ENCODE results near the gene C9orf43. TPM values are rescaled to one million over a fixed set of nuclear protein-coding genes. Genes with fewer than 3 reads are reported as not detected.

C9orf43 gene
- total and polyA plus RNA-seq, 7 experiments from 2014 or later, result 0.41 to 0.97 (median 0.61) TPM

DNA sequence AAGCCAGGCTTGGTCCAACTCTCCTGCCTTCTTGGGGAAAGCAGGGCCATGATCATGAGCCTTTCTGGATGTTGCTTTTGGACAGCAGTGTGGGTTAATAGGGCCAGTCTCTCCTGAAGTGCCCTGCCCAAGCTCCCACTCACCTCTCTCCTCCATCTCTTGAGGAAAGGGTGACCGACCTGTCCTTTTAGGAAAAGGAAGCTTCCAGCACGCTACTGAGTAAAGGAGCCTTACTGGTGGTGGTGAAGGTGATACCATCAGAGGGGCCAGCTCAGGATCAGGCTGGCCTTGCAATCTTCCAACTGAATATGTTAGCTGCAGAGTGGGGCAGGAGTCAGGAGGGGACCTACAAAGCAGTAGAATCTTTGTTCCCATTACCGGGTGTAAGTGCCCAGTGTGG is 50.7 kb downstream of the C9orf43 start:
- Mint-ChIP-seq H3K4me1 (peaks cover 0 to 5% (median 0%) of the 10 kb centered on the region in 7 donors), H3K27me3 (no peaks in the 10 kb centered on the region), H3K4me3 (no peak overlapping the region), H3K9me3 (no peaks in the 10 kb centered on the region), H3K36me3 (no peaks in the 10 kb centered on the region), H3K27ac (no peak overlapping the region)
- H3K4me3 ChIP-seq (ENCODE audit: low read length), result no peak overlapping the region
- H3K4me1 ChIP-seq (ENCODE audit: control insufficient read depth in 2 of 2, insufficient read depth in 2 of 2, low read length in 2 of 2), result no peaks in the 10 kb centered on the region
- H3K27ac ChIP-seq (ENCODE audit: low read depth, low read length), result no peak overlapping the region
- H3K27me3 ChIP-seq (ENCODE audit: control insufficient read depth in 2 of 2, insufficient read depth in 2 of 2, low read length in 2 of 2), result no peaks in the 10 kb centered on the region
- no peaks in the 10 kb centered on the region for H3K36me3 ChIP-seq (ENCODE audit: control insufficient read depth in 2 of 3, insufficient read depth in 3 of 3, low read length in 3 of 3)
- intact Hi-C loops (cut with micrococcal nuclease), result loop anchor here in 1 of 2 donors (5.0 kb wide), 1 partner anchor 51 kb away; no protein-coding TSS in a partner anchor
- ATAC-seq, result no peak
- POLR2A ChIA-PET, result no interaction called here
- H3K9me3 ChIP-seq (ENCODE audit: control insufficient read depth in 2 of 3, low read length in 3 of 3), result no peaks in the 10 kb centered on the region
- DNase-seq, result no peak
- CTCF ChIA-PET, result no interaction called here

DNA sequence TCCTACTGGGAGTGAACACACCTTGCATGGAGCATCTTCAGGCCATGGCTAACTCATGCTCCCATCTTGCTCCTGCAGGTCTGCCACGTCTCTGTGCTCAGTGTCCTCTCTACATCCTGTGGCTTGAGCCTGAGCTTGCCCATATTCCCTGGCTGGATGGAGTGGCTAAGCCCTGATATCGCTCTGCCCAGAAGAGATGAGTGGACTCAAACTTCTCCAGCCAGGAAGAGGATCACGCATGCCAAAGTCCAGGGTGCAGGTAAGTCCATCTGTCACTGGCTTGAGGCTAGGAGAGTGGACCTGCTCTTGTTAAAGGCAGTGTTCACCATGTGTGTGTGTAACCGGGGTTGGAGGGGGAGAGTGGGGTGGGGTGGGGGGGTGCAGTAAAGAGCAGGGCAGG is 51.4 kb downstream of the C9orf43 start:
- Mint-ChIP-seq H3K36me3 (no peaks in the 10 kb centered on the region), H3K4me1 (peaks cover 0 to 5% (median 0%) of the 10 kb centered on the region in 7 donors), H3K4me3 (no peak overlapping the region), H3K27me3 (no peaks in the 10 kb centered on the region), H3K9me3 (no peaks in the 10 kb centered on the region), H3K27ac (peak overlapping the region in 1 of 9 donors; percentile 62)
- Histone ChIP-seq H3K27ac (ENCODE audit: low read depth, low read length) (no peak overlapping the region), H3K36me3 (ENCODE audit: control insufficient read depth in 2 of 3, insufficient read depth in 3 of 3, low read length in 3 of 3) (no peaks in the 10 kb centered on the region), H3K4me1 (ENCODE audit: control insufficient read depth in 2 of 2, insufficient read depth in 2 of 2, low read length in 2 of 2) (no peaks in the 10 kb centered on the region), H3K27me3 (ENCODE audit: control insufficient read depth in 2 of 2, insufficient read depth in 2 of 2, low read length in 2 of 2) (no peaks in the 10 kb centered on the region), H3K9me3 (ENCODE audit: control insufficient read depth in 2 of 3, low read length in 3 of 3) (no peaks in the 10 kb centered on the region), H3K4me3 (ENCODE audit: low read length) (no peak overlapping the region)
- ChIA-PET CTCF (no interaction called here), POLR2A (no interaction called here)
- intact Hi-C loops (cut with micrococcal nuclease), result loop anchor here in 1 of 2 donors (5.0 kb wide), 1 partner anchor 50 kb away; no protein-coding TSS in a partner anchor
- DNase-seq (no peak), ATAC-seq (no peak)

DNA sequence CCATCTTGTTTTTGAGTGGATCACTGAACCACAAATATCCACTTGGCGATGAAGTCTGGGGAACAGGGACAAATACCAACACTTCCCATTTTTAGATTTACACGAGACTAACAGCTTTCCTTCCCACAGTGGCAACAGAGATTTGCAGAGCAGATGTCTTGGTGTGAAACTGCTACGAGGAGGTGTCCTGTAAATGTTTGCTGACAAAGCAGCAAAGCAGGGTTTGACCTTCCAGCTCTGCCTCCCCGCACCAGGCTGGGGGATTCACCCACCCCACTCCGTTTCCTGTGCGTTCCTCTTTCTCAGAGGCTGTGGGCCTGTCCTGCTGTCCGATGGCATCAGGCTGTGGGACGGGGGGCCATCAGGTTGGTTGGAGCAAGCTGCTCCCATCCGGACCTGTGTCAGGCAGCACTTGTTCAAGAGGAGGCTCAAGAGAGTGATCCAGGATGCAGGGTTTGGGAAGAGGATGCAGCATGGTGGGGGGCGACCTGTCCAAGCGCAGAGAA is 52.3 kb downstream of the C9orf43 start:
- no peak for ATAC-seq
- intact Hi-C loops (cut with micrococcal nuclease), result loop anchor here in 1 of 2 donors (5.0 kb wide), 1 partner anchor 49 kb away; no protein-coding TSS in a partner anchor
- CTCF ChIA-PET, result no interaction called here

DNA sequence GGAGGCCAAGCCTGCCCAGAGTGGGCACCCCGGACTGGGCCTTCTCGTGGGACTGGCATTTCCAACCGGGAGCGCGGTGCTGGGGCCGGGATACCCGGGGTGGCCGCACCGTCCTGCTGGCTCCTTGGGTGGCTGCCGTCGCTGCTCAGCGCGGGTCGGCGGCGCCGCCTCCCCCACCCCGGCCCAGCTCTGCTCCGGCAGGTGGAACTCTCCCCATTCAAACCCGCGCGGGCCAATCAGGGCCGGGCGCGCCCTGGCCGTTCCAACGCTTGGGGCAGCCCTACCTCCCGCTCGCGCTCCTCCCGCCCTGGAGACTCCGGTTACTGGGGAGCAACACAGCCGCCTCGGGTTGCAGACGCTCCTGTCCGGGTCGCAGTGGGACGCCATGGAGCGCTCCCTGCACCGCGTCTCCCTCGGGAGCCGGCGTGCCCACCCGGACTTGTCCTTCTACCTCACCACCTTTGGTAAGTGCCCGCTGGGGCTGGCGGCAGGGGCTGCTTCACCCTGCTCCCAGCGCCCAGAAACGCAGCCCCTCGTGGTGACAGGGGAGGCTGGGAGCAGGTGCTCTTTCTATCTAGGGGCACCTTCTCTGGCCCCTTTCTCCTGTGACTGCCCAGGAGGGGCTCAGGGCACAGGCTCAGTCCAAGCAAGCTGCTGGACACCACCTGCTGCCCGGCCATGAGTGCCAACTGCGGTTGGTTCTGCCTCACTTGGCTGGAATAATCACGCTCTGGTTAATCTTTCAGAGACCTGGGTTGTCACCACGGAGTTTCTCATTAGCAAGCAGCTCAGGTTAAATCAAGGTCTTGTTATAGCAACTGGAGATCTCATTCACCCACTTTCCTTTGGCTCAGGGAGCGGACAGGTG is 53.1 kb downstream of the C9orf43 start, which contains the start of gene RGS3:
Gene RGS3 (plus strand): TSS at position 310 of the 868 bp plus-strand sequence. CDS start 76 bp downstream, at position 386.
- Mint-ChIP-seq H3K27me3 (peaks cover 0 to 2% (median 0%) of the 10 kb centered on the region in 5 donors), H3K27ac (no peak within 1 kb of the TSS), H3K9me3 (peaks cover 0 to 12% (median 0%) of the 10 kb centered on the region in 11 donors), H3K4me3 (no peak within 1 kb of the TSS), H3K36me3 (peaks cover 0 to 2% (median 0%) of the 10 kb centered on the region in 5 donors), H3K4me1 (peaks cover 0 to 5% (median 0%) of the 10 kb centered on the region in 7 donors)
- H3K27me3 ChIP-seq (ENCODE audit: control insufficient read depth in 2 of 2, insufficient read depth in 2 of 2, low read length in 2 of 2), result no peaks in the 10 kb centered on the region
- no peaks in the 10 kb centered on the region for H3K36me3 ChIP-seq (ENCODE audit: control insufficient read depth in 2 of 3, insufficient read depth in 3 of 3, low read length in 3 of 3)
- ATAC-seq (no peak), DNase-seq (no peak)
- ChIA-PET POLR2A (no interaction called here), CTCF (no interaction called here)
- intact Hi-C loops (cut with micrococcal nuclease), result loop anchor here in 1 of 2 donors (5.0 kb wide), 1 partner anchor 49 kb away; no protein-coding TSS in a partner anchor
- no peaks in the 10 kb centered on the region for H3K4me1 ChIP-seq (ENCODE audit: control insufficient read depth in 2 of 2, insufficient read depth in 2 of 2, low read length in 2 of 2)
- no peak within 1 kb of the TSS for H3K27ac ChIP-seq (ENCODE audit: low read depth, low read length)
- no peak within 1 kb of the TSS for H3K4me3 ChIP-seq (ENCODE audit: low read length)
- H3K9me3 ChIP-seq (ENCODE audit: control insufficient read depth in 2 of 3, low read length in 3 of 3), result no peaks in the 10 kb centered on the region

More for the DNA sequence above, 52.3 kb downstream of the C9orf43 start:
- POLR2A ChIA-PET, result interaction anchor here (0.7 kb wide), 1 partner anchor 59 kb away, joined by 3 read pairs; no protein-coding TSS in a partner anchor
- Mint-ChIP-seq H3K27ac (no peak overlapping the region), H3K9me3 (peaks cover 0 to 7% (median 0%) of the 10 kb centered on the region in 11 donors), H3K4me3 (no peak overlapping the region), H3K27me3 (no peaks in the 10 kb centered on the region), H3K4me1 (peaks cover 0 to 5% (median 0%) of the 10 kb centered on the region in 7 donors), H3K36me3 (peaks cover 0 to 2% (median 0%) of the 10 kb centered on the region in 5 donors)
- Histone ChIP-seq H3K36me3 (ENCODE audit: control insufficient read depth in 2 of 3, insufficient read depth in 3 of 3, low read length in 3 of 3) (no peaks in the 10 kb centered on the region), H3K9me3 (ENCODE audit: control insufficient read depth in 2 of 3, low read length in 3 of 3) (no peaks in the 10 kb centered on the region), H3K4me1 (ENCODE audit: control insufficient read depth in 2 of 2, insufficient read depth in 2 of 2, low read length in 2 of 2) (no peaks in the 10 kb centered on the region), H3K4me3 (ENCODE audit: low read length) (no peak overlapping the region), H3K27me3 (ENCODE audit: control insufficient read depth in 2 of 2, insufficient read depth in 2 of 2, low read length in 2 of 2) (no peaks in the 10 kb centered on the region), H3K27ac (ENCODE audit: low read depth, low read length) (no peak overlapping the region)
- no peak for DNase-seq

DNA sequence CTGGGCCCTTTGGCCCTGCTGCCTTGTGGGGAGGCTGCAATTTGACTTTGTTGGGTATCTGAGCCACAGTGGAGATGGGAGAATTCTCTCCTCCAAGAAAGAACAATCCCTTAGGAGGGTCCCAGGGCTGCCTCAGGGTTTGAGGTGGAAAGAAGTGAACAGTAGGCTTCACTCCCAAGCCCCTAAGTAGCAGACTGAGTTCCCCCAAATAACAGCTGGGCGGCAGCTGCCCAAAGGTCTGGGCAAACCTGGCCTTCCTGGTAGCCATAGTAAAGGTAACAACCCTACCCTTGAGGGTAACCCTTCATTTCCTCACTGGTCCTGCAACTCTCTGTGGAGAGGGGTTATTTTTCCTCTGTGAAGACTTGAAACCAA is 53.7 kb downstream of the C9orf43 start:
- ATAC-seq, result no peak
- CTCF ChIA-PET, result no interaction called here
- no peak for DNase-seq
- POLR2A ChIA-PET, result no interaction called here
- no peaks in the 10 kb centered on the region for H3K27me3 ChIP-seq (ENCODE audit: control insufficient read depth in 2 of 2, insufficient read depth in 2 of 2, low read length in 2 of 2)
- no peak overlapping the region for H3K27ac ChIP-seq (ENCODE audit: low read depth, low read length)
- Mint-ChIP-seq H3K36me3 (peaks cover 0 to 2% (median 0%) of the 10 kb centered on the region in 5 donors), H3K4me3 (no peak overlapping the region), H3K27ac (no peak overlapping the region), H3K4me1 (peaks cover 0 to 5% (median 0%) of the 10 kb centered on the region in 7 donors), H3K27me3 (peaks cover 0 to 4% (median 0%) of the 10 kb centered on the region in 5 donors), H3K9me3 (peaks cover 0 to 12% (median 0%) of the 10 kb centered on the region in 11 donors)
- H3K4me1 ChIP-seq (ENCODE audit: control insufficient read depth in 2 of 2, insufficient read depth in 2 of 2, low read length in 2 of 2), result no peaks in the 10 kb centered on the region
- no peaks in the 10 kb centered on the region for H3K9me3 ChIP-seq (ENCODE audit: control insufficient read depth in 2 of 3, low read length in 3 of 3)
- intact Hi-C loops (cut with micrococcal nuclease), result loop anchor here in 1 of 2 donors (5.0 kb wide), 1 partner anchor 48 kb away; no protein-coding TSS in a partner anchor
- no peak overlapping the region for H3K4me3 ChIP-seq (ENCODE audit: low read length)
- no peaks in the 10 kb centered on the region for H3K36me3 ChIP-seq (ENCODE audit: control insufficient read depth in 2 of 3, insufficient read depth in 3 of 3, low read length in 3 of 3)

DNA sequence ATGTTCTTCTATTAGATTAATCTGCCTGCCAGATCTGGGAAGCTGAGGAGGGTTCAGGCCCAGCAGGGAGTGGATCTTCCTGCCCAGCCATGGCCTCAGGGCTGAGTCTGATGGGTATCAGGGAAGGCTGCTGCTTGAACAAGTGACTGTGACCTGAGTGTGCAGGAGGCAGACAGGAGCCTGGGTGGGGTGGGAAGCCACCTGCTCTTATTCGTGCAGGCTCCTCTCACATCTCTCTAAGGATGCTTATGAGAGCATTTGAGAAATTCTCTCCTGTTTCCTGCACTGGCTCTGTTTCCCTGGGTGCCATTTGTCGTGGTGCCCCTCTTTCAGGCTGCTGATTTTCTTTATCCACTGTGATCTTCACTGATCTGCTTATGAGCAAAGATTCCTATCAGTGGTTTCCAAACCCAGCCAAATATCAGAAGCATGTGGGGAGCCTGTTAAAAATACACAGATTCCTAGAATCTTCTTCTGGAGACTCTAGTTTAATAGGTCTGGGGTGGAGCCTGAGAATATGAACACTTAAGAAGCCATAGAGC is 55.1 kb downstream of the C9orf43 start:
- Mint-ChIP-seq H3K36me3 (peaks cover 0 to 2% (median 0%) of the 10 kb centered on the region in 5 donors), H3K27me3 (peaks cover 0 to 7% (median 0%) of the 10 kb centered on the region in 5 donors), H3K4me1 (peaks cover 0 to 5% (median 0%) of the 10 kb centered on the region in 7 donors), H3K9me3 (peaks cover 0 to 12% (median 0%) of the 10 kb centered on the region in 11 donors), H3K27ac (peak overlapping the region in 1 of 9 donors; percentile 1), H3K4me3 (no peak overlapping the region)
- Histone ChIP-seq H3K27ac (ENCODE audit: low read depth, low read length) (no peak overlapping the region), H3K9me3 (ENCODE audit: control insufficient read depth in 2 of 3, low read length in 3 of 3) (no peaks in the 10 kb centered on the region), H3K4me1 (ENCODE audit: control insufficient read depth in 2 of 2, insufficient read depth in 2 of 2, low read length in 2 of 2) (no peaks in the 10 kb centered on the region), H3K27me3 (ENCODE audit: control insufficient read depth in 2 of 2, insufficient read depth in 2 of 2, low read length in 2 of 2) (no peaks in the 10 kb centered on the region), H3K36me3 (ENCODE audit: control insufficient read depth in 2 of 3, insufficient read depth in 3 of 3, low read length in 3 of 3) (no peaks in the 10 kb centered on the region), H3K4me3 (ENCODE audit: low read length) (no peak overlapping the region)
- ATAC-seq (no peak), DNase-seq (no peak)
- intact Hi-C loops (cut with micrococcal nuclease), result no loop called here
- ChIA-PET POLR2A (no interaction called here), CTCF (no interaction called here)
